ENCODE measurements around the gene TREML4.

Gene TREML4

GRCh38 chr6:41204156-41204555, 24.0 kb upstream of the TREML4 start:
- no peak for TF ChIP-seq CTCF (IDR thresholded peaks at IDR 0.05; ENCODE audit: low read depth, low read length, missing control alignments)
- H3K4me3 ChIP-seq (ENCODE audit: low read depth, low read length): no peak overlapping the region
- in situ Hi-C loops (cut with HindIII; ENCODE audit: low sequenced_read_pairs): no loop called here
- DNase-seq (ENCODE audit: low read depth): no peak

- in situ Hi-C loops (cut with HindIII; ENCODE audit: low sequenced_read_pairs): no loop called here
- TF ChIP-seq CTCF (IDR thresholded peaks at IDR 0.05; ENCODE audit: low read depth, low read length, missing control alignments): no peak
- no peak overlapping the region for H3K4me3 ChIP-seq (ENCODE audit: low read depth, low read length)
- no peak for DNase-seq (ENCODE audit: low read depth)
These were observed 19.6 kb upstream of the TREML4 start for GRCh38 chr6:41208439-41209106.

- no peak for DNase-seq (ENCODE audit: low read depth)
- no peak overlapping the region for H3K4me3 ChIP-seq (ENCODE audit: low read depth, low read length)
- in situ Hi-C loops (cut with HindIII; ENCODE audit: low sequenced_read_pairs): no loop called here
- TF ChIP-seq CTCF (IDR thresholded peaks at IDR 0.05; ENCODE audit: low read depth, low read length, missing control alignments): no peak
These were observed 18.4 kb upstream of the TREML4 start for GRCh38 chr6:41209547-41210320.

- no peak for DNase-seq (ENCODE audit: low read depth)
- in situ Hi-C loops (cut with HindIII; ENCODE audit: low sequenced_read_pairs): no loop called here
- H3K4me3 ChIP-seq (ENCODE audit: low read depth, low read length): no peak overlapping the region
- TF ChIP-seq CTCF (IDR thresholded peaks at IDR 0.05; ENCODE audit: low read depth, low read length, missing control alignments): no peak
These were observed 13.4 kb upstream of the TREML4 start for GRCh38 chr6:41214559-41215238.

GRCh38 chr6:41215777-41216176, 12.4 kb upstream of the TREML4 start:
- in situ Hi-C loops (cut with HindIII; ENCODE audit: low sequenced_read_pairs): no loop called here
- H3K4me3 ChIP-seq (ENCODE audit: low read depth, low read length): no peak overlapping the region
- DNase-seq (ENCODE audit: low read depth): no peak
- no peak for TF ChIP-seq CTCF (IDR thresholded peaks at IDR 0.05; ENCODE audit: low read depth, low read length, missing control alignments)

GRCh38 chr6:41216616-41217015, 11.5 kb upstream of the TREML4 start:
- in situ Hi-C loops (cut with HindIII; ENCODE audit: low sequenced_read_pairs): no loop called here
- no peak overlapping the region for H3K4me3 ChIP-seq (ENCODE audit: low read depth, low read length)
- no peak for DNase-seq (ENCODE audit: low read depth)
- no peak for TF ChIP-seq CTCF (IDR thresholded peaks at IDR 0.05; ENCODE audit: low read depth, low read length, missing control alignments)

Measured in astrocyte of the cerebellum (primary cell).